ENCODE measurements around the gene IL20RB.
A peak's percentile ranks its signal among the peaks of the same experiment; 100 is the strongest.
"Not testable (repeated sequence)": the region's sequence is repeated elsewhere in the genome, so short reads cannot be mapped to it uniquely, and the experiment has no call there.

Gene IL20RB

GRCh38 chr3:136989781-136990524 lies 32.2 kb downstream of the IL20RB start:
- DNase-seq, result no peak

- DNase-seq, result peak; percentile 53
These were observed 33.0 kb downstream of the IL20RB start for GRCh38 chr3:136990826-136991225.

GRCh38 chr3:136992115-136992514 lies 34.3 kb downstream of the IL20RB start:
- peak; percentile 80 for DNase-seq

- DNase-seq, result no peak
These were observed 37.2 kb downstream of the IL20RB start for GRCh38 chr3:136994772-136995516.

- no peak for DNase-seq
These were observed 37.9 kb downstream of the IL20RB start for GRCh38 chr3:136995652-136996051.

- no peak for DNase-seq
These were observed 42.3 kb downstream of the IL20RB start for GRCh38 chr3:137000039-137000438.

GRCh38 chr3:137007376-137007775 lies 49.6 kb downstream of the IL20RB start:
- not testable (repeated sequence) for DNase-seq

GRCh38 chr3:137008131-137008530 lies 50.3 kb downstream of the IL20RB start:
- no peak for DNase-seq

- no peak for DNase-seq
These were observed 51.2 kb downstream of the IL20RB start for GRCh38 chr3:137008976-137009375.

- no peak for DNase-seq
These were observed 52.4 kb downstream of the IL20RB start for GRCh38 chr3:137010137-137010536.

GRCh38 chr3:137011153-137011552 lies 53.4 kb downstream of the IL20RB start:
- no peak for DNase-seq

GRCh38 chr3:137012097-137012501 lies 54.3 kb downstream of the IL20RB start:
- no peak for DNase-seq

GRCh38 chr3:137013951-137014688 lies 56.3 kb downstream of the IL20RB start:
- peak; percentile 57 for DNase-seq

- not testable (repeated sequence) for DNase-seq
These were observed 59.5 kb downstream of the IL20RB start for GRCh38 chr3:137017316-137017715.

- no peak for DNase-seq
These were observed 62.5 kb downstream of the IL20RB start for GRCh38 chr3:137020315-137020714.

GRCh38 chr3:137020888-137021287 lies 63.1 kb downstream of the IL20RB start:
- no peak for DNase-seq

GRCh38 chr3:137024348-137024747 lies 66.6 kb downstream of the IL20RB start:
- DNase-seq, result no peak

GRCh38 chr3:137026701-137027100 lies 68.9 kb downstream of the IL20RB start:
- DNase-seq, result no peak

GRCh38 chr3:137032465-137033120 lies 74.8 kb downstream of the IL20RB start:
- peak; percentile 82 for DNase-seq

GRCh38 chr3:137035631-137036030 lies 77.8 kb downstream of the IL20RB start:
- DNase-seq, result no peak

- DNase-seq, result no peak
These were observed 81.8 kb downstream of the IL20RB start for GRCh38 chr3:137039570-137039969.

GRCh38 chr3:137041251-137041650 lies 83.5 kb downstream of the IL20RB start:
- no peak for DNase-seq

GRCh38 chr3:137041686-137042085 lies 83.9 kb downstream of the IL20RB start:
- DNase-seq, result no peak
